ENCODE data around the gene GDF10. TPM values are rescaled to one million over a fixed set of nuclear protein-coding genes. Genes with fewer than 3 reads are reported as not detected.

Gene GDF10
- total RNA-seq = under 1 TPM; 0.74 to 0.75 TPM
- under 1 TPM in 2 of 3 donors, not detected in 1; 0.26 to 0.60 TPM for polyA plus RNA-seq
- total RNA-seq = 0.49 to 4.8 (median 0.90) reads per million in 6 experiments

GRCh38 chr10:47299611-47300428 is at the start of gene GDF10:
TSS of gene GDF10 (plus strand) at chr10:47300197. CDS start at chr10:47300652, 455 bp downstream.
- DNase-seq (peak in 5 of 10 donors; percentile 7 to 41 (median 34)), ATAC-seq (peak; percentile 66 to 81)
- Mint-ChIP-seq H3K27me3 (peaks cover 0 to 20% (median 7%) of the 10 kb centered on the region in 5 donors), H3K36me3 (no peaks in the 10 kb centered on the region), H3K27ac (peak within 1 kb of the TSS in 6 of 10 donors; percentile 15 to 79 (median 57)), H3K4me3 (peak within 1 kb of the TSS; percentile 73 to 92 (median 84)), H3K4me1 (peaks cover 19 to 26% (median 24%) of the 10 kb centered on the region in 4 donors), H3K9me3 (no peaks in the 10 kb centered on the region)
- POLR2A ChIA-PET = interaction anchor here (1.1 kb wide), 1 partner anchor 134 kb away, joined by 5 read pairs; no protein-coding TSS in a partner anchor

GRCh38 chr10:47252093-47252780 is 47.8 kb upstream of the GDF10 start:
- Mint-ChIP-seq H3K36me3 (no peaks in the 10 kb centered on the region), H3K9me3 (no peaks in the 10 kb centered on the region), H3K27me3 (no peaks in the 10 kb centered on the region), H3K4me1 (peaks cover 32 to 56% (median 45%) of the 10 kb centered on the region in 4 donors), H3K4me3 (no peak overlapping the region), H3K27ac (peak overlapping the region in 3 of 10 donors; percentile 11 to 71 (median 40))
- POLR2A ChIA-PET = no interaction called here
- ATAC-seq (no peak), DNase-seq (no peak)

- Mint-ChIP-seq H3K4me1 (peaks cover 38 to 63% (median 53%) of the 10 kb centered on the region in 4 donors), H3K27ac (peak overlapping the region in 4 of 10 donors; percentile 3 to 47 (median 24)), H3K27me3 (no peaks in the 10 kb centered on the region), H3K36me3 (no peaks in the 10 kb centered on the region), H3K9me3 (peaks cover 0 to 2% (median 0%) of the 10 kb centered on the region in 9 donors), H3K4me3 (no peak overlapping the region)
- DNase-seq (no peak), ATAC-seq (no peak)
- POLR2A ChIA-PET = no interaction called here
These were observed 46.9 kb upstream of the GDF10 start for GRCh38 chr10:47253030-47253637.

- H3K9me3 Mint-ChIP-seq = peaks cover 0 to 2% (median 0%) of the 10 kb centered on the region in 9 donors
- H3K36me3 Mint-ChIP-seq = no peaks in the 10 kb centered on the region
- H3K4me1 Mint-ChIP-seq = peaks cover 33 to 61% (median 54%) of the 10 kb centered on the region in 4 donors
- H3K27ac Mint-ChIP-seq = peak overlapping the region in 3 of 10 donors; percentile 12 to 85 (median 40)
- no peaks in the 10 kb centered on the region for H3K27me3 Mint-ChIP-seq
- no peak overlapping the region for H3K4me3 Mint-ChIP-seq
- POLR2A ChIA-PET = interaction anchor here (1.3 to 1.9 kb wide), 2 partner anchors 8 to 88 kb away, joined by 4 to 5 read pairs; no protein-coding TSS in a partner anchor
- ATAC-seq (no peak), DNase-seq (peak in 1 of 10 donors; percentile 5)
These were observed 46.2 kb upstream of the GDF10 start for GRCh38 chr10:47253651-47254375.

- Mint-ChIP-seq H3K9me3 (peaks cover 0 to 2% (median 0%) of the 10 kb centered on the region in 9 donors), H3K27ac (peak overlapping the region in 6 of 10 donors; percentile 20 to 98 (median 85)), H3K27me3 (no peaks in the 10 kb centered on the region), H3K36me3 (no peaks in the 10 kb centered on the region), H3K4me1 (peaks cover 27 to 64% (median 58%) of the 10 kb centered on the region in 4 donors), H3K4me3 (no peak overlapping the region)
- ATAC-seq (no peak), DNase-seq (no peak)
- POLR2A ChIA-PET = interaction anchor here (0.9 to 1.9 kb wide), 3 partner anchors 8 to 89 kb away, joined by 4 to 5 read pairs (median 4); no protein-coding TSS in a partner anchor
These were observed 45.4 kb upstream of the GDF10 start for GRCh38 chr10:47254611-47255010.

- POLR2A ChIA-PET = interaction anchor here (0.9 to 1.9 kb wide), 4 partner anchors 8 to 89 kb away, joined by 4 to 5 read pairs (median 4); no protein-coding TSS in a partner anchor
- no peaks in the 10 kb centered on the region for H3K36me3 Mint-ChIP-seq
- peak overlapping the region in 3 of 10 donors; percentile 4 to 72 (median 19) for H3K4me3 Mint-ChIP-seq
- peaks cover 0 to 2% (median 0%) of the 10 kb centered on the region in 9 donors for H3K9me3 Mint-ChIP-seq
- H3K27me3 Mint-ChIP-seq = no peaks in the 10 kb centered on the region
- peaks cover 32 to 70% (median 64%) of the 10 kb centered on the region in 4 donors for H3K4me1 Mint-ChIP-seq
- peak overlapping the region in 8 of 10 donors; percentile 52 to 98 (median 83) for H3K27ac Mint-ChIP-seq
- no peak for ATAC-seq
- DNase-seq = peak in 1 of 10 donors; percentile 10
These were observed 44.8 kb upstream of the GDF10 start for GRCh38 chr10:47255033-47255813.

- DNase-seq (peak in 1 of 10 donors; percentile 8), ATAC-seq (no peak)
- Mint-ChIP-seq H3K36me3 (no peaks in the 10 kb centered on the region), H3K27me3 (no peaks in the 10 kb centered on the region), H3K4me1 (peaks cover 38 to 77% (median 71%) of the 10 kb centered on the region in 4 donors), H3K9me3 (peaks cover 0 to 2% (median 0%) of the 10 kb centered on the region in 9 donors), H3K4me3 (peak overlapping the region in 5 of 10 donors; percentile 4 to 76 (median 24)), H3K27ac (peak overlapping the region in 9 of 10 donors; percentile 58 to 98 (median 90))
- POLR2A ChIA-PET = interaction anchor here (1.2 to 1.9 kb wide), 2 partner anchors 8 to 10 kb away, joined by 4 to 5 read pairs; no protein-coding TSS in a partner anchor
These were observed 44.1 kb upstream of the GDF10 start for GRCh38 chr10:47255866-47256265.

- Mint-ChIP-seq H3K36me3 (no peaks in the 10 kb centered on the region), H3K4me3 (peak overlapping the region in 6 of 10 donors; percentile 20 to 76 (median 72)), H3K9me3 (peaks cover 0 to 2% (median 0%) of the 10 kb centered on the region in 9 donors), H3K4me1 (peaks cover 43 to 87% (median 79%) of the 10 kb centered on the region in 4 donors), H3K27ac (peak overlapping the region; percentile 22 to 98 (median 90)), H3K27me3 (no peaks in the 10 kb centered on the region)
- ATAC-seq (no peak), DNase-seq (peak in 3 of 10 donors; percentile 10 to 16 (median 13))
- POLR2A ChIA-PET = interaction anchor here (0.8 to 1.6 kb wide), 3 partner anchors 11 to 55 kb away, joined by 3 to 5 read pairs (median 4); no protein-coding TSS in a partner anchor
These were observed 43.2 kb upstream of the GDF10 start for GRCh38 chr10:47256751-47257336.

- peak; percentile 65 to 77 for ATAC-seq
- Mint-ChIP-seq H3K9me3 (peaks cover 0 to 2% (median 0%) of the 10 kb centered on the region in 9 donors), H3K4me3 (peak overlapping the region; percentile 30 to 77 (median 72)), H3K27me3 (no peaks in the 10 kb centered on the region), H3K4me1 (peaks cover 45 to 92% (median 83%) of the 10 kb centered on the region in 4 donors), H3K27ac (peak overlapping the region; percentile 58 to 98 (median 90)), H3K36me3 (no peaks in the 10 kb centered on the region)
- POLR2A ChIA-PET = interaction anchor here (0.8 to 1.6 kb wide), 6 partner anchors 12 to 92 kb away, joined by 3 to 7 read pairs (median 4); no protein-coding TSS in a partner anchor
- DNase-seq = peak in 3 of 10 donors; percentile 37 to 76 (median 69)
These were observed 42.4 kb upstream of the GDF10 start for GRCh38 chr10:47257396-47258120.

- peak overlapping the region in 9 of 10 donors; percentile 11 to 98 (median 90) for H3K27ac Mint-ChIP-seq
- H3K27me3 Mint-ChIP-seq = no peaks in the 10 kb centered on the region
- H3K4me1 Mint-ChIP-seq = peaks cover 49 to 94% (median 91%) of the 10 kb centered on the region in 4 donors
- H3K36me3 Mint-ChIP-seq = no peaks in the 10 kb centered on the region
- ATAC-seq (no peak), DNase-seq (no peak)
- H3K4me3 Mint-ChIP-seq = peak overlapping the region in 5 of 10 donors; percentile 19 to 54 (median 26)
- peaks cover 0 to 2% (median 0%) of the 10 kb centered on the region in 9 donors for H3K9me3 Mint-ChIP-seq
- POLR2A ChIA-PET = interaction anchor here (1.2 to 2.0 kb wide), 3 partner anchors 17 to 93 kb away, joined by 3 to 7 read pairs (median 4); no protein-coding TSS in a partner anchor
These were observed 41.1 kb upstream of the GDF10 start for GRCh38 chr10:47258921-47259320.

Measured in naive thymus-derived CD8-positive, alpha-beta T cell (primary cell).